ENCODE measurements around the gene ARFGAP3. TPM values are rescaled to one million over a fixed set of nuclear protein-coding genes. Genes with fewer than 3 reads are reported as not detected.

The ARFGAP3 gene
- polyA plus RNA-seq, 1 experiment, result 79.5 TPM

GRCh38 chr22:42874010-42874409 is 16.9 kb upstream of the ARFGAP3 start:
- Histone ChIP-seq H3K36me3 (ENCODE audit: control insufficient read depth, insufficient read depth, low read length) (peaks cover 48% of the 10 kb centered on the region), H3K27me3 (ENCODE audit: control insufficient read depth, insufficient read depth, low read length) (no peaks in the 10 kb centered on the region), H3K4me3 (ENCODE audit: low read depth, low read length) (no peak overlapping the region)
- DNase-seq (ENCODE audit: low read depth), result no peak
- ChIA-PET POLR2A (no interaction called here), CTCF (no interaction called here)
- no peak for TF ChIP-seq CTCF (IDR thresholded peaks at IDR 0.05; ENCODE audit: insufficient read depth, low read depth, low read length)

GRCh38 chr22:42873356-42873755 is 16.3 kb upstream of the ARFGAP3 start:
- peaks cover 45% of the 10 kb centered on the region for H3K36me3 ChIP-seq (ENCODE audit: control insufficient read depth, insufficient read depth, low read length)
- DNase-seq (ENCODE audit: low read depth), result no peak

GRCh38 chr22:42872821-42873220 is 15.7 kb upstream of the ARFGAP3 start:
- no peaks in the 10 kb centered on the region for H3K27me3 ChIP-seq (ENCODE audit: control insufficient read depth, insufficient read depth, low read length)
- H3K36me3 ChIP-seq (ENCODE audit: control insufficient read depth, insufficient read depth, low read length), result peaks cover 45% of the 10 kb centered on the region
- POLR2A ChIA-PET, result no interaction called here
- CTCF ChIA-PET, result no interaction called here
- no peak overlapping the region for H3K4me3 ChIP-seq (ENCODE audit: low read depth, low read length)
- TF ChIP-seq CTCF (IDR thresholded peaks at IDR 0.05; ENCODE audit: insufficient read depth, low read depth, low read length), result no peak
- DNase-seq (ENCODE audit: low read depth), result no peak

More at GRCh38 chr22:42873356-42873755, 16.3 kb upstream of the ARFGAP3 start:
- POLR2A ChIA-PET, result no interaction called here
- Histone ChIP-seq H3K4me3 (ENCODE audit: low read depth, low read length) (no peak overlapping the region), H3K27me3 (ENCODE audit: control insufficient read depth, insufficient read depth, low read length) (no peaks in the 10 kb centered on the region)
- CTCF ChIA-PET, result interaction anchor here (0.7 kb wide), 1 partner anchor 270 kb away, joined by 6 read pairs; the partner anchor contains the start of gene MCAT
- TF ChIP-seq CTCF (IDR thresholded peaks at IDR 0.05; ENCODE audit: insufficient read depth, low read depth, low read length), result no peak

- ChIA-PET POLR2A (no interaction called here), CTCF (interaction anchor here (1.1 kb wide), 1 partner anchor 92 kb away, joined by 3 read pairs; no protein-coding TSS in a partner anchor)
- H3K36me3 ChIP-seq (ENCODE audit: control insufficient read depth, insufficient read depth, low read length), result peaks cover 32% of the 10 kb centered on the region
- no peak for TF ChIP-seq CTCF (IDR thresholded peaks at IDR 0.05; ENCODE audit: insufficient read depth, low read depth, low read length)
- DNase-seq (ENCODE audit: low read depth), result no peak
- no peaks in the 10 kb centered on the region for H3K27me3 ChIP-seq (ENCODE audit: control insufficient read depth, insufficient read depth, low read length)
- H3K4me3 ChIP-seq (ENCODE audit: low read depth, low read length), result no peak overlapping the region
Observed at GRCh38 chr22:42871146-42872050, 14.3 kb upstream of the ARFGAP3 start.

- Histone ChIP-seq H3K4me3 (ENCODE audit: low read depth, low read length) (no peak overlapping the region), H3K36me3 (ENCODE audit: control insufficient read depth, insufficient read depth, low read length) (peaks cover 26% of the 10 kb centered on the region), H3K27me3 (ENCODE audit: control insufficient read depth, insufficient read depth, low read length) (no peaks in the 10 kb centered on the region)
- no peak for TF ChIP-seq CTCF (IDR thresholded peaks at IDR 0.05; ENCODE audit: insufficient read depth, low read depth, low read length)
- ChIA-PET CTCF (no interaction called here), POLR2A (no interaction called here)
- DNase-seq (ENCODE audit: low read depth), result no peak
Observed at GRCh38 chr22:42869888-42870480, 12.9 kb upstream of the ARFGAP3 start.

Measured in BJ (cell line).